ENCODE results near the gene CTNNA2. TPM values are rescaled to one million over a fixed set of nuclear protein-coding genes. Genes with fewer than 3 reads are reported as not detected.

CTNNA2 gene
- total RNA-seq, 1 experiment from 2014 or later: 5.5 TPM

- DNase-seq: no peak
- H4K20me1 ChIP-seq (ENCODE audit: control insufficient read depth, insufficient read depth, insufficient read length): no peaks in the 10 kb centered on the region
- H3K23me2 ChIP-seq (ENCODE audit: insufficient read length, low read depth, low read length, poor library complexity, severe bottlenecking): no peaks in the 10 kb centered on the region
- no peak overlapping the region for H3K4me3 Mint-ChIP-seq
- H4K8ac ChIP-seq (replicated peaks; ENCODE audit: insufficient read length, low read depth, low read length): no peak overlapping the region
- H3K14ac ChIP-seq (ENCODE audit: insufficient read depth, low read length): no peak overlapping the region
- no peaks in the 10 kb centered on the region for H3K79me2 ChIP-seq (ENCODE audit: insufficient read depth, low read length)
- no CpG with 5 or more reads among the region's 1 CpG for WGBS (ENCODE audit: extremely low coverage, insufficient read length, low lambda C conversion rate)
- no peak overlapping the region for H4K91ac ChIP-seq (ENCODE audit: insufficient read length, low read depth, low read length)
- no peaks in the 10 kb centered on the region for H3K4me1 Mint-ChIP-seq
- peaks cover 1 to 11% (median 2%) of the 10 kb centered on the region in 3 experiments; a peak in 3 of 7 replicates for H3K36me3 Mint-ChIP-seq (ENCODE audit: insufficient read depth in 1 of 3, low read depth in 3 of 3)
- H3K27me3 Mint-ChIP-seq (ENCODE audit: low read depth): no peaks in the 10 kb centered on the region; the same call in 1 of the 2 replicates
- H3K9ac ChIP-seq (ENCODE audit: extremely low read depth, insufficient read length, low read length): no peak overlapping the region
- peaks cover 11 to 12% of the 10 kb centered on the region in 2 experiments; a peak in 4 of 5 replicates for H3K9me3 Mint-ChIP-seq
- no peaks in the 10 kb centered on the region for H3K79me1 ChIP-seq (ENCODE audit: insufficient read depth, low read depth, low read length, poor library complexity, severe bottlenecking)
- no peak overlapping the region for H3K18ac ChIP-seq (ENCODE audit: insufficient read length, low read depth, low read length)
- no peak for TF ChIP-seq CTCF (conservative IDR thresholded peaks at IDR 0.05)
- no peak overlapping the region for H4K5ac ChIP-seq (ENCODE audit: insufficient read length, low read depth, low read length)
- no peak overlapping the region for H3K23ac ChIP-seq (ENCODE audit: insufficient read length, low read depth, low read length)
- H2BK15ac ChIP-seq (ENCODE audit: low read depth, low read length): no peak overlapping the region
- no peaks in the 10 kb centered on the region for H3K27me3 ChIP-seq (ENCODE audit: insufficient read depth, low read length)
- H2BK20ac ChIP-seq (ENCODE audit: low read depth, low read length, poor library complexity, severe bottlenecking): no peak overlapping the region
- no peak overlapping the region for H3T11ph ChIP-seq (ENCODE audit: low read length)
- no peak overlapping the region for H2BK120ac ChIP-seq (ENCODE audit: low read depth, low read length, poor library complexity, severe bottlenecking)
- no peak overlapping the region for H3K27ac ChIP-seq (ENCODE audit: insufficient read length, low read depth, low read length)
- H3K4me1 ChIP-seq (ENCODE audit: insufficient read depth, low read length): no peaks in the 10 kb centered on the region
- H2BK12ac ChIP-seq (ENCODE audit: insufficient read length, low read depth, low read length): no peak overlapping the region
- no peak overlapping the region for H2AK5ac ChIP-seq (ENCODE audit: insufficient read length, low read length)
- no peaks in the 10 kb centered on the region for H3K9me3 ChIP-seq (ENCODE audit: control insufficient read depth, low read depth, low read length)
- H2BK5ac ChIP-seq (ENCODE audit: insufficient read length, low read length): no peak overlapping the region
- H2AFZ ChIP-seq (ENCODE audit: low read length): no peak overlapping the region
- no peak overlapping the region for H3K27ac Mint-ChIP-seq
- no peak overlapping the region for H3K4me2 ChIP-seq (ENCODE audit: insufficient read depth, insufficient read length, low read length)
- no peak overlapping the region for H3K4ac ChIP-seq (ENCODE audit: low read depth, low read length)
- H3K56ac ChIP-seq (ENCODE audit: insufficient read length, low read depth, low read length): no peak overlapping the region
Measured at GRCh38 chr2:80281049-80281448, 768.2 kb downstream of the CTNNA2 start.

All from H9 (cell line).